ENCODE results near the gene ADAM19.
"Not testable (repeated sequence)": the region's sequence is repeated elsewhere in the genome, so short reads cannot be mapped to it uniquely, and the experiment has no call there.

ADAM19 gene

GRCh38 chr5:157513182-157513581 lies 62.4 kb downstream of the ADAM19 start:
- DNase-seq = no peak

DNA sequence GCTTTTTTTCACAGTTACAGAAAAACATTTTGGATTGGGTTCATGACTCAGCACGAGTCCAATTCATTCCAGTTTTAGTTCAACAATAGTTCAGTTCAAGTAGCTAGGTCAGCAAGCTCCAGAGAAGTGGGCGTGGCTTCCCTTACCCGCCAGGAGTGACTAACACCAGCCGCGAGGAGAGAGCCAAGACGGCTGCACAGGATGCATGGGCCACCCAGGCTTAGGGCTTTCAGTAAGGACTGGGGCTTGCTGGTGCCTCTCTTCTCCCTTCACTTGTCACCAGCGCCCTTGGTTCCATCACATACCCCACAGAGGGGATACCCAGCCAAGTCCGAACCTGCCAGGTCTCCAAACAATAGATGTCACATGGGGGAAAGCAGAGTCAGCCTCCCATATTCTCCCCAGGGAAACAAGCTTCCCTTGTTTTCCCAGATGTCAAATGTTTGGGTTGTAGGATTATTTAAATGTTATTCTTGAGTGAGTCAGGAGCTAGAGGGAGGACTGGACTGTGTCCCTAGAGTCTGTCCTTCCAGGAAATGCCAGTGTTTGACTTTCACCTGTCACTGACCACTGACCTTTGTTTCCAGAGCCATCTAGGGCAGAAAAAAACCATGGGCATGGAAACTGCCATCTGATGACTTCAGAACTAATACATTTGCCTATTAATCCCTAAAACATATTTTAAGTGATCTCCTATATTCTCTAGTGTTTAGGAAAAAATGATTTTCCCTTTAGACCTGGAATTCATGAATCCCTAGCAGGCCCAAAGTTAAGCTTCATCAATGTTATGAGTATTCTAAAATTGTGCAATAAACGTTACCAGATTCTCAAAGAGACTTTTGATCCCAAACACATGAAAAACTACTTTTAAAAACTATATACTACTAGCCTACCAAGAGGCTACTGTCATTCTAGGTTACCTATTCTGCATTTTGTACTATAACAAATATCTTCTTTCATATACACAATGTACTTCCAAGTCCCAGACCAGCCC lies 63.6 kb downstream of the ADAM19 start:
- no peak for DNase-seq

DNA sequence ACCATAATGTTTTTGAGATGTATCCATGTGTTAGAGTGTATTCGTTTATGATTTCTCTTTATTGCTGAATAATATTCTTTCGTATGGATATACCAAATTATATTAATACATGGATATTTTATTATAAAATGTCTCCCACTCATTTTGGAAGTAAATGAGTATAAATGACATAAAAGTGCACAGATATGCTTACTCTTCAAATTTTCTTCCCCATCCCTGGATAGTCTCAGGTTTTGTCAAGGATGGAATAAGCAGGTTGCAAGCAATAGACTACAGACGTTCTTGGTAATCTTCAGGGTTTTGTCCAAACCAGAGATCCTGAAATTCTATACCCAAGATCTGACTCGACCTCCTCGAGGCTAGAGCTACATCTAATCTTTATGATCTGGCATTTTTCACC lies 64.9 kb downstream of the ADAM19 start:
- DNase-seq = no peak

- DNase-seq = no peak
Measured at GRCh38 chr5:157509587-157509986, 66.0 kb downstream of the ADAM19 start.

- DNase-seq = no peak
Measured at GRCh38 chr5:157509093-157509492, 66.5 kb downstream of the ADAM19 start.

- no peak for DNase-seq
Measured at GRCh38 chr5:157506981-157507780, 68.4 kb downstream of the ADAM19 start.

- DNase-seq = no peak
Measured at GRCh38 chr5:157506066-157506590, 69.4 kb downstream of the ADAM19 start.

DNA sequence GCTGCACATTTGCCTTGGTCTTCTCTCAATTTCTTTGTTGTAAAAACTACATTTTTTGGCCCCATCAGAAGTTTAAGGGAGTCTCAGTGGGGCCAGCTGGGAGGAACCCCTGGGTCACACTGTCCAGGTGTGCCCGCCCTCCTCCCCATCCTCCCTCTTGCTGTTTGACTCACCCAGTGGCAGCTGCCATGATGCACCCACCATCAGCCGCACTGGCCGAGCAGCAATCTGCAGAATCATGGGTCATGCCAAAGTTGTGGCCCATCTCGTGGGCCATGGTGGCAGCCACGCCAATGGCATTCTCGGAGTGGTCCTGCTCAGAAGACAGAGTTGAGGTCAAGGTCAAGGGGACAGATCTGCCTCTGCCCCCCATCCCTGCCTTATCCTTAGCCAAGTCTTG lies 70.1 kb downstream of the ADAM19 start:
- no peak for DNase-seq

GRCh38 chr5:157504053-157504452 lies 71.5 kb downstream of the ADAM19 start:
- no peak for DNase-seq

DNA sequence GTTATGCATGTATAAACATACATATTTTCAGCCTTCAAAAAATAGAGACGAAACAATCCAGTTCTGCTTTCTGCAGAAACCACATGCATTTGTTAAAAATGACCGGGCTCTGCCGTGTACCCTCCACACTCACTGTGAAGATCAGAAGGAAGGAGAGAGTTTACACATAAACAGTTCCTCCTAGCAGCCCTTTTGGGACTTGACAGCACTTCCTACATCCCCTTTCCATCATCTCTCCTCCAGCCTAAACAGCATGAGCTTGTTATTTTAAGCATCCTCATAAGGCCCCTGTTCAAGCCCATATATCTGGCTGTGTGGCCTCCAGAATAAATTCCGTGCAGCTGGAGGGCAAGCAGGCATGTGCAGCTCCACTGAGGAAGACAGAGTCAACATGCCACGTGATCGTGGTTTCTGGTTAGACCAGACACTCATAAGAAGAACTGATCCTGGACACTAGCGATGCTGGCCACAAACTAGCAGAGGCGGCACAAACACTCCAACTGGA lies 73.4 kb downstream of the ADAM19 start:
- no peak for DNase-seq

- DNase-seq = no peak
Measured at GRCh38 chr5:157497875-157498611, 77.5 kb downstream of the ADAM19 start.

DNA sequence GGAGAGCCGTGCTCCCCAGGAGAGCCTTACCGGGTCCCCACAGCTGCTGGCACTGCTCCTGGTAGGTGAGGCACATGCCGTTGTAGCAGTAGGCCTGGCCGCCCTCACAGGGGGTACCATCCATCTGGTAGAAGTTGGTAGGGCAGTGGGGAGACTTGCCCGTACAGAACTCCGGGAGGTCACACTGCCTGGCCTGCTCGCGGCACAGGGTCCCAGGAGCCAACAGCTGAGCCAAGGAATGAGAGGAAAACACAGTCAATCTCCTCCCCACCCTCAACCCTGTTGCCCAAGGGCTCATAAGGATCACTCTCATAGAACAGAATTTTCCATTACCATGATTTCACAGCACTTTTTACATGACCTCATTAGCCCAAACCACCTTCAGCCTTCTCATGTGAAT lies 78.7 kb downstream of the ADAM19 start:
- no peak for DNase-seq

DNA sequence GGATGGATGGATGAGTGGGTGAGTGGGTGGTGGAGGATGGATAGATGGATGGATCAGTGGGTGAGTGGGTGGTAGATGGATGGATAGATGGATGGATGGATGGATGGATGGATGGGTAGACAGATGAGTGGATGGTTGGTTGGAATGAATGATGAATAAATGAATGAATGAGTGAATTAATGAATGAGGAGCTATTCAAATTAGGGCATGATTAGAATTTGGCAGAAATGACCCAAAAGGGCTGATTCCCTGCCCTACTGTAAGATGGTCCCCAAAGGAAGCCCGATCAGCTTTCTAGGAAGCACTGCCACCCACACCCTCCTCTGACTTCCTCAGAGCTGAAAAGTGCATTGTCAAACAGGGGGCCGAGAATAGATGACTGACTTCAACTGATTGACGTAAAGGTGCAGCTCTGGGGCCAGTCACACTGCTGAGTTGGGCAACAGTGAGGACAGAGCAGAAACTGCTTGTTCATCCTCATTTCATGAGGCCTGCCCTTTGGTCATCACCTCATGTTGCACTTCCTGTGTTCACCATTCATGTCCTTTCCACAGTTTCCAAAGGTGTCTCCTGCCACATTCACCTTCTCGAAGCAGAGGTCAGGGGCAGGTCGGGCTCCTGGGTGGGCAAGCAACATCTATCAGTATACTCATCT lies 81.3 kb downstream of the ADAM19 start:
- DNase-seq = no peak

DNA sequence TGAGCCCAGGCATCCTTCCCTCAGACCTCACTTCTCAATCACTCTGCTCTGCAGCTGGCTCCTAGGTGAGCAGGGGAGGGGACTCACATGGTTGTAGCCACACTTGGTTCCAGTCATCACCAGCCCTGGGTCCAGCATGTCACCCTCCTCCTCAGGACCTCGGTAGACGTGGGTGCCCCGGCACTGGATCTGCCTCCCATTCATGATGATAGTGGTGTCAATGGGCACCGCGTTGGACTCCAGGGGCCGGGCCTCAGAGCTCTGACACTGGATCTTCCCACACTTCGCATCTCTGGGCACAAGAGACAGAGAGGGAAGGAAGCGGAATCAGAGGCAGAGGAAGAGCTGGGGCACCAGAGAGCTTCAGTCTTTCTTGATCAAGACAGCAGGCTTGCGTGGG lies 82.7 kb downstream of the ADAM19 start:
- no peak for DNase-seq

GRCh38 chr5:157491471-157491995 lies 84.0 kb downstream of the ADAM19 start:
- DNase-seq = no peak

DNA sequence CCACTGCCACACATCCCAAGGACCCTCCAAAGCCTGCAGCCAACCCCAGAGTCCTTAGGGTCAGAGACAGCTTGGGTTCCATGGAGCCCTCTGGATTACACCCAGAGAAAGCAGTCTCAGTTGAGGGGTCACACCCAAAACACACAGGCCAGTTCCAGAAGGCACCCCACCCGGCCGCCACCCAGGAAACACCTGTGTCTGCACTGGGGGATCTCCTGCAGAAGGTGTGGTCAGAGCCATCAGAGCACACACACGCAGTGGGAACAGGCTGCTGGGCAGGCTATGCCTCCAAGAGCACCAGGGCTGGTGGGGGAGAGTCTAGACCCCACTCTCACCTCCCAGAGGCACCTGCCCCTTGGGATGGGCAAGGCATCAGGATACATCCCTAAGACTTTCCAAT lies 88.2 kb downstream of the ADAM19 start:
- no peak for DNase-seq

DNA sequence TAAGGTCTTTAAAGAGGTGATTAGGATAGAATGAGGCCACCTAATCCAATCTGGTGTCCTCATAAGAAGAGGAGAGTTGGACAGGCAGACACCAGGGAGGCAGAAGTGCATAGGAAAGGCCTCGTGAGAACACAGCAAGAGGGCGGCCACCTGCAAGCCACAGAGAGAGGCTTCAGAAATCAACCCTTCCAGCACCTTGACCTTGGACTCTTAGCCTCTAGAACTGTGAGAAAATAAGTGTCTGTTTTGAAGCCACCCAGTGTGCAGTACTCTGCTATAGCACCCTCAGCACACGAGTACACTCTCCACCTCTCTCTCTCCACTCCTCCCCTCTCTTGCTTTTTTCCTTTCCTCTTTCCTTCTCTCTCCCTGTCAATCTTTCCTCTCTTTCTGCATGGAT lies 88.7 kb downstream of the ADAM19 start:
- DNase-seq = no peak

DNA sequence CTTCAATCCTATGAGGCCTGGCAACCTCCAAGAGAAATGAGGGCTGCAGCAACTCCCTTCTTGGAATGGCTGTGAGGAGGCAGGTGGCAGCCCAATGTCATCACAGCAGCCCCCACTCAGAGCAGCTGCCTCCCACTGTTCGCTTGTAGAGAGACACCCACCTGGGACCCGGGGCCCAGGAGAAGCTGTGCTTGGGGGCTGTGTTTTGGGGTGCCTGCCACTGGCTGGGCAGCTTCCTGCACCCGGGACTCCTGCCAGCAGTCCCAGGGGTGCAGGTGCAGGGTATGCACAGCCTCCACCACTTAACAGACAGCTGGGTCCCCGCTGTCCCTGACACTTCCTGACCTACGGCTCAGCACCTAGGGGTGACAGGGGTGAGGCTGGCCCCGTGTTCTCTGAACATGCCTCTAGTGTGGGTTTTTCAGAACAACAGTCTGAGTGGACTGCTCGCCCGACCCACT lies 89.3 kb downstream of the ADAM19 start:
- DNase-seq = no peak

DNA sequence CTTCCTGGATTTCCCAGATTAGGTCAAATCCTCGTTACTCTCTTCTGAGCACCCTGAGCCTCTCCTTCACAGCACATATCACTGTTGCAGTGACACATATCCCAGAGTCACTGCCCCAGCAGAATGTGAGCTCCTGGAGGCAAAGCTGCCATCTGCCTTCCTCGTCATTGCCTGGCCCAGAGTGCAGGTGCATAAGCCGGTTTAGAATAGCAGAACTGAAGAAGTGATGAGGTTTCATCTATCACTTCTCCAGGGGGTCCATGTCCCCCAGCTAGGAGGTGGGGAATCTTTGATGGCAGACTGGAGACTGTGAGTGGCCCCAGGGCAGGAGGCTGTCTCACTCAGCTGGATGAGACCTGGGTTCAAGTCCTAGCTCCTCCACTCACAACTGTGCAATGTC lies 89.8 kb downstream of the ADAM19 start:
- DNase-seq = no peak

DNA sequence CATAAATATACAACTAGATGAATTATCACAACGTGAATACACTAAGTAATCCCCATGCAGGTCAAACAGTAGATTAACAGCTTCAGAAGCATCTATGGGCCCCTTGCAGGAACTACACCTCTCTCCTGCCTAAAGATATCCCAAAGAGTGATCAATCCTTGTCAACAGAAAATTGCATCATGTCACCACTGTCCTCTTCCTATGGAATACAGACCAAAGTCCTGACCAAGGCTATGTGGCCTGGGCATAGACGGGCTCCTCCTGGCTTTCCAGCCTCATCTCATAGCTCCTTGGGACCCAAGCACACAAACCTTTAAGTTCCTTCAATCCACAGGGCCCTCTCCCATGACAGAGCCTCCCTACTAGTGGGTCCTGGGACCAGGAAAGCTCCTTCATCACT lies 90.2 kb downstream of the ADAM19 start:
- DNase-seq = no peak

GRCh38 chr5:157484768-157485167 lies 90.8 kb downstream of the ADAM19 start:
- no peak for DNase-seq

- DNase-seq = not testable (repeated sequence)
Measured at GRCh38 chr5:157482702-157483101, 92.9 kb downstream of the ADAM19 start.
